H1 (cell line): Measurements from ENCODE around the gene TMED4.

ENCODE experiments used
- CTCF ChIP-seq, 3 experiments: IDR thresholded peaks; 1 replicate in 2 of 3; 2 replicates in 1 of 3; pipeline versions ENCODE4 v1.5.1 to v1.6.1; 2011; ENCODE audit warnings: low read length in 3 of 3, mild to moderate bottlenecking in 3 of 3, inconsistent platforms in 2 of 3, low read depth in 1 of 3, moderate library complexity in 1 of 3; ENCODE audit not compliant: insufficient read depth in 1 of 3; ENCODE audit errors: control extremely low read depth in 1 of 3
- HDAC2 ChIP-seq, 2 experiments: fragments of 300-600 bp in 1 of 2; sonication (generic) in 1 of 2; IDR thresholded peaks; 2 replicates each; pipeline ENCODE4 v1.6.1; 2011 to 2012; ENCODE audit warnings: low read depth in 2 of 2, low read length in 2 of 2, mild to moderate bottlenecking in 2 of 2, moderate library complexity in 2 of 2, borderline replicate concordance in 1 of 2, inconsistent platforms in 1 of 2
- YY1 ChIP-seq: IDR thresholded peaks from 2 replicates; pipeline ENCODE4 v1.6.1; 2011; ENCODE audit warnings: low read depth, mild to moderate bottlenecking, low read length

DNA sequence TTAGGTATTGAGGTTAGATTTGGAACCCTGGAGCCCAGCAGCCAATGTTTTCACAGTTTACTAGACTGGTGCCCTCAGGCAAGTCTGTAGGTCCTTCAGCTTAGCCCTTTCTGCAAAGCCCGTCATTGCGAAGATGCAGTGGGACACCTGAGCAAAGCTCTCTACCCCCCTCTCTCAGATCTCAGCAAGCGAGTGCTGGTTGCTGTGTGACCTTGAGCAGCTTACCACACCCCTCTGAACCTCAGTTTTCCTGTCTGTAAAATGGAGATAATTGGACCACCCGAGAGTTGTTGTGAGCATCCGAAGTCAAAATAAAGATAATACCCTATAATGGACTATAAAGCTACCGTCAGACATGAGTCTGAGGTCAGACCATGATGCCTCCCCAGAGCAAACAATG, 44.6 kb downstream of the TMED4 start:
- TF ChIP-seq CTCF (IDR thresholded peaks at IDR 0.05; ENCODE audit: control extremely low read depth in 1 of 3, insufficient read depth in 1 of 3, low read depth in 1 of 3, low read length in 3 of 3): no peak
- no peak for TF ChIP-seq YY1
- no peak for TF ChIP-seq HDAC2 (IDR thresholded peaks at IDR 0.05; ENCODE audit: borderline replicate concordance in 1 of 2, low read depth in 2 of 2, low read length in 2 of 2)
